Thoracic aorta (tissue), 2 donors: Measurements from ENCODE around the gene CAT. TPM values are rescaled to one million over a fixed set of nuclear protein-coding genes. Genes with fewer than 3 reads are reported as not detected.

Source experiments
- ATAC-seq: fragments of 150-250 bp; one replicate; pipeline ENCODE4 v1.8.0; 2017; ENCODE audit warnings: low read depth; ENCODE audit not compliant: insufficient number of reproducible peaks, low FRiP score
- DNase-seq: peaks from one replicate; pipeline ENCODE4 v3.0.0-alpha.2; 2020; ENCODE audit warnings: low spot score
- H3K27ac ChIP-seq, 2 donors: fragments of 200-600 bp; sonication (generic); 1 replicate in 1 of 2; 2 replicates in 1 of 2; pipeline ENCODE4 v1.5.1; 2016; ENCODE audit warnings: mild to moderate bottlenecking in 2 of 2, moderate library complexity in 2 of 2
- H3K27me3 ChIP-seq: fragments of 200-600 bp; sonication (generic); replicated peaks from 2 replicates; pipeline ENCODE4 v1.6.0; 2016; ENCODE audit warnings: mild to moderate bottlenecking; ENCODE audit not compliant: insufficient read depth
- H3K36me3 ChIP-seq: fragments of 200-600 bp; sonication (generic); one replicate; pipeline ENCODE4 v1.5.1; 2016
- H3K4me1 ChIP-seq, 2 donors: fragments of 200-600 bp; sonication (generic); 1 replicate in 1 of 2; 2 replicates in 1 of 2; pipeline versions ENCODE4 v1.5.1 to v1.6.0; 2016; ENCODE audit warnings: low read depth in 2 of 2, mild to moderate bottlenecking in 1 of 2; ENCODE audit not compliant: control insufficient read depth in 1 of 2
- H3K4me3 ChIP-seq: fragments of 200-600 bp; sonication (generic); 2 replicates; pipeline ENCODE4 v1.5.1; 2016; ENCODE audit warnings: mild to moderate bottlenecking
- H3K9me3 ChIP-seq: fragments of 200-600 bp; sonication (generic); 2 replicates; pipeline ENCODE4 v1.5.1; 2016
- CTCF ChIP-seq: fragments of 200-600 bp; sonication (generic); IDR thresholded peaks from one replicate; pipeline ENCODE4 v1.5.1; 2019; ENCODE audit warnings: antibody characterized with exemption
- total RNA-seq, 2 donors: library from RNA; depleted of rRNA; stranded (reverse); fragments of >200 nt; gene quantifications; one replicate each; pipeline versions ENCODE4 v1.1.0 to v1.2.3, GENCODE V29; 2016

CAT gene
- total RNA-seq, 2 donors from 2014 or later = 54.7 to 65.3 TPM

GRCh38 chr11:34458525-34458924 lies 19.8 kb downstream of the CAT start:
- Histone ChIP-seq H3K27me3 (no peaks in the 10 kb centered on the region), H3K4me3 (no peak overlapping the region), H3K9me3 (no peaks in the 10 kb centered on the region), H3K36me3 (peaks cover 33% of the 10 kb centered on the region), H3K27ac (no peak overlapping the region), H3K4me1 (no peaks in the 10 kb centered on the region)
- ATAC-seq (no peak), DNase-seq (no peak)
- no peak for TF ChIP-seq CTCF

GRCh38 chr11:34459507-34460162 lies 20.9 kb downstream of the CAT start:
- no peaks in the 10 kb centered on the region for H3K27me3 ChIP-seq
- TF ChIP-seq CTCF = no peak
- H3K27ac ChIP-seq = no peak overlapping the region
- no peaks in the 10 kb centered on the region for H3K9me3 ChIP-seq
- ATAC-seq = no peak
- no peaks in the 10 kb centered on the region for H3K4me1 ChIP-seq
- DNase-seq = no peak
- peaks cover 34% of the 10 kb centered on the region for H3K36me3 ChIP-seq
- H3K4me3 ChIP-seq = no peak overlapping the region

- ATAC-seq = no peak
- no peaks in the 10 kb centered on the region for H3K4me1 ChIP-seq
- H3K9me3 ChIP-seq = no peaks in the 10 kb centered on the region
- H3K4me3 ChIP-seq = no peak overlapping the region
- DNase-seq = no peak
- TF ChIP-seq CTCF = no peak
- no peaks in the 10 kb centered on the region for H3K27me3 ChIP-seq
- peaks cover 38% of the 10 kb centered on the region for H3K36me3 ChIP-seq
- H3K27ac ChIP-seq = no peak overlapping the region
Measured at GRCh38 chr11:34460278-34460677, 21.5 kb downstream of the CAT start.

- no peak for TF ChIP-seq CTCF
- Histone ChIP-seq H3K27me3 (no peaks in the 10 kb centered on the region), H3K4me1 (no peaks in the 10 kb centered on the region), H3K27ac (no peak overlapping the region), H3K9me3 (no peaks in the 10 kb centered on the region), H3K4me3 (no peak overlapping the region), H3K36me3 (peaks cover 38% of the 10 kb centered on the region)
- DNase-seq (no peak), ATAC-seq (no peak)
Measured at GRCh38 chr11:34461215-34461614, 22.5 kb downstream of the CAT start.

- ATAC-seq (no peak), DNase-seq (no peak)
- peaks cover 4% of the 10 kb centered on the region for H3K9me3 ChIP-seq
- H3K36me3 ChIP-seq = peaks cover 42% of the 10 kb centered on the region
- TF ChIP-seq CTCF = no peak
- H3K4me1 ChIP-seq = no peaks in the 10 kb centered on the region
- no peak overlapping the region for H3K4me3 ChIP-seq
- H3K27ac ChIP-seq = no peak overlapping the region
- H3K27me3 ChIP-seq = no peaks in the 10 kb centered on the region
Measured at GRCh38 chr11:34464591-34465051, 25.9 kb downstream of the CAT start.
